Activated CD8-positive, alpha-beta T cell treated with anti-CD3 and anti-CD28 coated beads for 36 hours (primary cell): ENCODE data around the gene MYO5B. TPM values are rescaled to one million over a fixed set of nuclear protein-coding genes. Genes with fewer than 3 reads are reported as not detected.
"Not testable (repeated sequence)": the region's sequence is repeated elsewhere in the genome, so short reads cannot be mapped to it uniquely, and the experiment has no call there.

Source experiments
- ATAC-seq: fragments of 200-7000 bp; cut with Tn5 transposase; one replicate; pipeline ENCODE4 v1.10.0; 2021; ENCODE audit warnings: mild to moderate bottlenecking, moderate library complexity
- CTCF ChIA-PET: fragments of 350-600 bp; sonication (Branson Sonifier 250); formaldehyde crosslinking; loops from one replicate; lab custom pipeline; 2021; ENCODE audit warnings: antibody characterized with exemption; lab: Charles Lee
- POLR2A ChIA-PET: fragments of 350-600 bp; sonication (Branson Sonifier 250); formaldehyde crosslinking; loops from one replicate; lab custom pipeline; 2021; ENCODE audit warnings: antibody characterized with exemption; lab: Charles Lee
- DNase-seq: peaks from one replicate; pipeline ENCODE4 v3.0.0-alpha.2; 2020
- H3K27ac Mint-ChIP-seq: one replicate; pipeline ENCODE4 v1.8.0; 2021; ENCODE audit warnings: mild to moderate bottlenecking, mixed read lengths
- H3K27me3 Mint-ChIP-seq: one replicate; pipeline ENCODE4 v1.8.0; 2021; ENCODE audit warnings: mixed read lengths
- H3K36me3 Mint-ChIP-seq: one replicate; pipeline ENCODE4 v1.8.0; 2021; ENCODE audit warnings: low read depth, mixed read lengths
- H3K4me1 Mint-ChIP-seq: one replicate; pipeline ENCODE4 v1.8.0; 2021; ENCODE audit warnings: low read depth, mixed read lengths
- H3K4me3 Mint-ChIP-seq: one replicate; pipeline ENCODE4 v1.8.0; 2021; ENCODE audit warnings: mild to moderate bottlenecking, moderate library complexity, mixed read lengths
- H3K9me3 Mint-ChIP-seq: one replicate; pipeline ENCODE4 v1.8.0; 2021; ENCODE audit warnings: mixed read lengths
- CTCF ChIP-seq: fragments of 200-600 bp; IDR thresholded peaks from one replicate; pipeline ENCODE4 v1.8.0; 2022; ENCODE audit warnings: antibody characterized with exemption, mild to moderate bottlenecking
- intact Hi-C: fragments of 100-400 bp; cut with micrococcal nuclease; formaldehyde crosslinking; loops from one replicate; pipeline ENCODE4 v1.10.0; 2022
- total RNA-seq, 2 experiments: library from RNA; stranded (reverse); gene quantifications; one replicate each; pipeline ENCODE4 v1.2.3, GENCODE V29; 2021

Gene MYO5B
- total RNA-seq, 2 experiments from 2014 or later = 0.09 TPM; not detected in 1

- no peak for TF ChIP-seq CTCF
- Mint-ChIP-seq H3K27me3 (peaks cover 7% of the 10 kb centered on the region), H3K36me3 (no peaks in the 10 kb centered on the region), H3K27ac (no peak overlapping the region), H3K9me3 (no peaks in the 10 kb centered on the region), H3K4me1 (no peaks in the 10 kb centered on the region), H3K4me3 (no peak overlapping the region)
- DNase-seq (no peak), ATAC-seq (no peak)
- CTCF ChIA-PET = no interaction called here
- intact Hi-C loops = no loop called here
- POLR2A ChIA-PET = no interaction called here
Observed at GRCh38 chr18:49894517-49895226, 300.3 kb downstream of the MYO5B start.

- H3K4me3 Mint-ChIP-seq = no peak overlapping the region
- no peak for DNase-seq
- H3K27me3 Mint-ChIP-seq = peaks cover 7% of the 10 kb centered on the region
- no peak for TF ChIP-seq CTCF
- no peaks in the 10 kb centered on the region for H3K36me3 Mint-ChIP-seq
- no peak overlapping the region for H3K27ac Mint-ChIP-seq
- no peaks in the 10 kb centered on the region for H3K9me3 Mint-ChIP-seq
- no peak for ATAC-seq
- ChIA-PET POLR2A (no interaction called here), CTCF (no interaction called here)
- intact Hi-C loops = no loop called here
- no peaks in the 10 kb centered on the region for H3K4me1 Mint-ChIP-seq
Observed at GRCh38 chr18:49893036-49893435, 301.9 kb downstream of the MYO5B start.

GRCh38 chr18:49892148-49892924 is 302.6 kb downstream of the MYO5B start:
- no peak for DNase-seq
- CTCF ChIA-PET = no interaction called here
- TF ChIP-seq CTCF = no peak
- no peaks in the 10 kb centered on the region for H3K4me1 Mint-ChIP-seq
- POLR2A ChIA-PET = no interaction called here
- H3K4me3 Mint-ChIP-seq = no peak overlapping the region
- intact Hi-C loops = no loop called here
- no peak overlapping the region for H3K27ac Mint-ChIP-seq
- no peak for ATAC-seq
- H3K27me3 Mint-ChIP-seq = peaks cover 7% of the 10 kb centered on the region
- H3K9me3 Mint-ChIP-seq = no peaks in the 10 kb centered on the region
- H3K36me3 Mint-ChIP-seq = no peaks in the 10 kb centered on the region

GRCh38 chr18:49890041-49890440 is 304.9 kb downstream of the MYO5B start:
- DNase-seq (no peak), ATAC-seq (no peak)
- H3K27ac Mint-ChIP-seq = no peak overlapping the region
- H3K4me1 Mint-ChIP-seq = no peaks in the 10 kb centered on the region
- H3K27me3 Mint-ChIP-seq = peaks cover 7% of the 10 kb centered on the region
- TF ChIP-seq CTCF = no peak
- H3K36me3 Mint-ChIP-seq = no peaks in the 10 kb centered on the region
- no peak overlapping the region for H3K4me3 Mint-ChIP-seq
- POLR2A ChIA-PET = no interaction called here
- H3K9me3 Mint-ChIP-seq = no peaks in the 10 kb centered on the region
- intact Hi-C loops = no loop called here
- CTCF ChIA-PET = no interaction called here

GRCh38 chr18:49889552-49889951 is 305.4 kb downstream of the MYO5B start:
- H3K4me1 Mint-ChIP-seq, DNase-seq, CTCF ChIA-PET, ATAC-seq, intact Hi-C loops, H3K27ac Mint-ChIP-seq, H3K4me3 Mint-ChIP-seq, H3K27me3 Mint-ChIP-seq, H3K9me3 Mint-ChIP-seq, H3K36me3 Mint-ChIP-seq, POLR2A ChIA-PET: not testable (repeated sequence)
